Measurements from ENCODE around the gene MRPL52. TPM values are rescaled to one million over a fixed set of nuclear protein-coding genes. Genes with fewer than 3 reads are reported as not detected.
A peak's percentile ranks its signal among the peaks of the same experiment; 100 is the strongest.

Gene MRPL52
- total and polyA plus RNA-seq, 2 of the 13 experiments (the other 11 are each of a cell fraction or from before 2014, with no cell fraction given), result 118 to 329 TPM

GRCh38 chr14:22871224-22872032 is 41.7 kb downstream of the MRPL52 start, which contains the start of gene LRP10 (continued):
- TF ChIP-seq BRF2 (CRISPR knock-in tag; IDR thresholded peaks at IDR 0.05), result peak; percentile 67; the same call in 1 of the 2 replicates
- peak; percentile 64 for TF ChIP-seq ZBTB39 (CRISPR knock-in tag; IDR thresholded peaks at IDR 0.05)
- peak; percentile 92; the same call in 1 of the 2 replicates for TF ChIP-seq MAF1 (CRISPR knock-in tag; IDR thresholded peaks at IDR 0.05; ENCODE audit: borderline replicate concordance)
- no peak for TF ChIP-seq MAFF (IDR thresholded peaks at IDR 0.05; ENCODE audit: low read depth, low read length)
- no peak for TF ChIP-seq SP1 (IDR thresholded peaks at IDR 0.05)
- peak; percentile 96 for TF ChIP-seq SP1 (CRISPR knock-in tag; IDR thresholded peaks at IDR 0.05)
- no peak for TF ChIP-seq ZBTB49 (CRISPR knock-in tag; IDR thresholded peaks at IDR 0.05; ENCODE audit: borderline replicate concordance)
- peak; percentile 70; the same call in 1 of the 2 replicates for TF ChIP-seq ELK4 (CRISPR knock-in tag; IDR thresholded peaks at IDR 0.05; ENCODE audit: borderline replicate concordance)
- TF ChIP-seq EHMT2 (IDR thresholded peaks at IDR 0.05; ENCODE audit: borderline replicate concordance, low read depth, low read length), result no peak
- peak; percentile 54 for TF ChIP-seq MED13 (CRISPR knock-in tag; IDR thresholded peaks at IDR 0.05)
- TF ChIP-seq THAP8 (CRISPR knock-in tag; IDR thresholded peaks at IDR 0.05; ENCODE audit: borderline replicate concordance), result peak; percentile 96
- TF ChIP-seq ZBTB43 (CRISPR knock-in tag; conservative IDR thresholded peaks at IDR 0.05), result peak; percentile 70
- TF ChIP-seq MATR3 (CRISPR knock-in tag; IDR thresholded peaks at IDR 0.05), result no peak
- TF ChIP-seq POGZ (CRISPR knock-in tag; IDR thresholded peaks at IDR 0.05), result peak; percentile 87
- TF ChIP-seq WIZ (CRISPR knock-in tag; IDR thresholded peaks at IDR 0.05), result peak; percentile 93; the same call in 1 of the 2 replicates
- TF ChIP-seq THYN1 (CRISPR knock-in tag; IDR thresholded peaks at IDR 0.05; ENCODE audit: borderline replicate concordance, low read depth), result no peak; the same call in none of the 2 replicates
- TF ChIP-seq EED (CRISPR knock-in tag; IDR thresholded peaks at IDR 0.05), result no peak; the same call in 1 of the 2 replicates
- peak in 1 of 2 experiments; percentile 70; a peak in 2 of 4 replicates for TF ChIP-seq ATF4 (CRISPR knock-in tag; IDR thresholded peaks at IDR 0.05)

All from HepG2 (cell line).